HepG2 (cell line): ENCODE data around the gene SLC36A1. TPM values are rescaled to one million over a fixed set of nuclear protein-coding genes. Genes with fewer than 3 reads are reported as not detected.

Experiments
- FOSL1 ChIP-seq: sonication (generic); formaldehyde crosslinking; IDR thresholded peaks from 2 replicates; pipeline ENCODE4 v1.9.0; 2021; ENCODE audit warnings: missing genetic modification reagents, borderline replicate concordance
- NFE2L1 ChIP-seq: sonication (generic); formaldehyde crosslinking; IDR thresholded peaks from 2 replicates; pipeline ENCODE4 v1.4.0; 2020; ENCODE audit warnings: missing genetic modification reagents, mild to moderate bottlenecking, borderline replicate concordance
- SKI ChIP-seq: fragments of 450-650 bp; IDR thresholded peaks from one replicate; pipeline ENCODE4 v1.6.1; 2018; ENCODE audit warnings: mild to moderate bottlenecking; ENCODE audit not compliant: partially characterized antibody
- ZNF331 ChIP-seq: sonication (generic); formaldehyde crosslinking; IDR thresholded peaks from 2 replicates; pipeline ENCODE4 v1.4.0; 2020; ENCODE audit warnings: missing genetic modification reagents
- ZNF350 ChIP-seq: sonication (generic); formaldehyde crosslinking; IDR thresholded peaks from 2 replicates; pipeline ENCODE4 v1.4.0; 2020; ENCODE audit warnings: mild to moderate bottlenecking, low read depth, missing genetic modification reagents, borderline replicate concordance
- ZNF781 ChIP-seq: sonication (generic); formaldehyde crosslinking; IDR thresholded peaks from 2 replicates; pipeline ENCODE4 v1.5.1; 2020; ENCODE audit warnings: borderline replicate concordance, mild to moderate bottlenecking, missing genetic modification reagents; ENCODE audit errors: not compliant biosample characterization
- polyA plus RNA-seq, 8 experiments: library from polyadenylated mRNA; depleted of rRNA in 3 of 8; stranded (reverse) in 7 of 8; unstranded in 1 of 8; fragments of >200 nt; fragmentation: Illumina TruSeq in 4 of 8; extraction: Trizol in 4 of 8; gene quantifications; 2 replicates each; pipeline versions ENCODE4 v1.2.1 to v1.2.3, GENCODE V29; 2011 to 2016; ENCODE audit warnings: low read depth in 4 of 8, missing spikeins in 1 of 8, mixed read lengths in 1 of 8; ENCODE audit not compliant: insufficient read depth in 1 of 8
- total RNA-seq, 5 experiments: library from RNA; depleted of rRNA; stranded (reverse); fragments of >200 nt; fragmentation: Illumina TruSeq; extraction: Trizol; gene quantifications; 2 replicates each; pipeline ENCODE4 v1.2.3, GENCODE V29; 2016; ENCODE audit warnings: low read depth in 1 of 5
- TF ChIP-seq, protein P1 (sequence below): sonication (generic); formaldehyde crosslinking; IDR thresholded peaks from 2 replicates; pipeline ENCODE4 v1.5.0; 2020; ENCODE audit warnings: missing genetic modification reagents
- TF ChIP-seq, protein P2 (sequence below): sonication (generic); formaldehyde crosslinking; IDR thresholded peaks from 2 replicates; pipeline ENCODE4 v1.4.0; 2020; ENCODE audit warnings: missing genetic modification reagents, borderline replicate concordance
- TF ChIP-seq, protein P3 (sequence below): sonication (generic); formaldehyde crosslinking; IDR thresholded peaks from 2 replicates; pipeline ENCODE4 v1.4.0; 2020; ENCODE audit warnings: low read depth, missing genetic modification reagents

Gene SLC36A1
- total and polyA plus RNA-seq, 2 of the 13 experiments (the other 11 are each of a cell fraction or from before 2014, with no cell fraction given), result 8.0 to 8.9 TPM

DNA sequence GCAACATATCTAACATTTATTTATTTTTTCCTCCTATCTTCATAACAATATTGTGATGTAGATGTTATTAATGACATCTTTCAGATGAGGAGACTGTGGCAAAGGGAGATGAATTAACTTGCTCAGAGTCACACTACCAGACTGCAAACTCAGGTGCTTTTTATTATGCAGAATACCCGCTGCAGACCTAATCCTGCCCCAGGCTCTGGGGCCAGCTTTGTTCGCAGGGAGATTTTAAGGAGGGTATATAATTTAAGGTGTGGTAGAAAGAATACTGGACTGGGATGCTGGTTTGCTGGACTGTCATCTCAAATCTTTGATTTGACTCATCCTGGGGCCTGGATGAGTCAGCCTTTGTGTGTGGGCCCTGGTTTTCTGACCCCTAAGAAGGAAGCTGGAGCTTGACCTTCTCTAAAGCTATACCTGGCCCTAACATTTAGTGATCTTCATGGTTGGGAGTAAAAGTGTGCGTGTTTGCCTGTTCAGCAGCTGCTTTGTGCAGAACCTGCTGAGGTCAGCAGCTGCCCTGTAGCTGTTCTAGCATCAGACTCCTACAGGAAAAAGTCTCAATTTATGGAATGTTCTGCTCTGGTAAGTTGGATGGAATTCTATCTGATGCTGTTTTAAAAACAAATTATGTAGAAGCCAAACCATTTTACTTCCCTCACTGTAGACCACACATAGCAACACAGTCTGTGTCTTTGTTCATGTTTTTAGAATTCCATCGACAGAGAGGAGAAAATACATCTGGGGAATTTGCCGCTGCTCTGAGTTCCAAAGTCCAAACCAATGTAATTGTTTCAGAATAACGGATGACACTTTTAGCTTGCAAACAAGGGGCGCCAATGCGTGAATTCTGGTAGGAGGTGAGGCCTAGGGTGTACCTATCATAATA is 4.5 kb downstream of the SLC36A1 start (continued):
- no peak for TF ChIP-seq ZNF781
- TF ChIP-seq, protein P1, sequence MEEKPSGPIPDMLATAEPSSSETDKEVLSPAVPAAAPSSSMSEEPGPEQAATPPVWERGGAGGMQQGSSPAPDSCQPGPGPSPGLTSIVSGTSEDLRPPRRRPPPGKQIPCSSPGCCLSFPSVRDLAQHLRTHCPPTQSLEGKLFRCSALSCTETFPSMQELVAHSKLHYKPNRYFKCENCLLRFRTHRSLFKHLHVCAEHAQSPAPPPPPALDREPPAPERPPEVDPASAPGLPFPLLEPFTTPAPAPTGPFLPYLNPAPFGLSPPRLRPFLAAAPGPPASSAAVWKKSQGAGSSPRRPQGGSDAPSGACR, result no peak
- no peak for TF ChIP-seq ZNF350 (CRISPR knock-in tag)
- TF ChIP-seq FOSL1 (CRISPR knock-in tag), result 0 out of 2 replicates have a peak, but pooled peaks have one; percentile 9
- no peak for TF ChIP-seq SKI
- TF ChIP-seq NFE2L1, result no peak
- TF ChIP-seq, protein P2, sequence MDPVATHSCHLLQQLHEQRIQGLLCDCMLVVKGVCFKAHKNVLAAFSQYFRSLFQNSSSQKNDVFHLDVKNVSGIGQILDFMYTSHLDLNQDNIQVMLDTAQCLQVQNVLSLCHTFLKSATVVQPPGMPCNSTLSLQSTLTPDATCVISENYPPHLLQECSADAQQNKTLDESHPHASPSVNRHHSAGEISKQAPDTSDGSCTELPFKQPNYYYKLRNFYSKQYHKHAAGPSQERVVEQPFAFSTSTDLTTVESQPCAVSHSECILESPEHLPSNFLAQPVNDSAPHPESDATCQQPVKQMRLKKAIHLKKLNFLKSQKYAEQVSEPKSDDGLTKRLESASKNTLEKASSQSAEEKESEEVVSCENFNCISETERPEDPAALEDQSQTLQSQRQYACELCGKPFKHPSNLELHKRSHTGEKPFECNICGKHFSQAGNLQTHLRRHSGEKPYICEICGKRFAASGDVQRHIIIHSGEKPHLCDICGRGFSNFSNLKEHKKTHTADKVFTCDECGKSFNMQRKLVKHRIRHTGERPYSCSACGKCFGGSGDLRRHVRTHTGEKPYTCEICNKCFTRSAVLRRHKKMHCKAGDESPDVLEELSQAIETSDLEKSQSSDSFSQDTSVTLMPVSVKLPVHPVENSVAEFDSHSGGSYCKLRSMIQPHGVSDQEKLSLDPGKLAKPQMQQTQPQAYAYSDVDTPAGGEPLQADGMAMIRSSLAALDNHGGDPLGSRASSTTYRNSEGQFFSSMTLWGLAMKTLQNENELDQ (CRISPR knock-in tag), result no peak
- TF ChIP-seq, protein P3, sequence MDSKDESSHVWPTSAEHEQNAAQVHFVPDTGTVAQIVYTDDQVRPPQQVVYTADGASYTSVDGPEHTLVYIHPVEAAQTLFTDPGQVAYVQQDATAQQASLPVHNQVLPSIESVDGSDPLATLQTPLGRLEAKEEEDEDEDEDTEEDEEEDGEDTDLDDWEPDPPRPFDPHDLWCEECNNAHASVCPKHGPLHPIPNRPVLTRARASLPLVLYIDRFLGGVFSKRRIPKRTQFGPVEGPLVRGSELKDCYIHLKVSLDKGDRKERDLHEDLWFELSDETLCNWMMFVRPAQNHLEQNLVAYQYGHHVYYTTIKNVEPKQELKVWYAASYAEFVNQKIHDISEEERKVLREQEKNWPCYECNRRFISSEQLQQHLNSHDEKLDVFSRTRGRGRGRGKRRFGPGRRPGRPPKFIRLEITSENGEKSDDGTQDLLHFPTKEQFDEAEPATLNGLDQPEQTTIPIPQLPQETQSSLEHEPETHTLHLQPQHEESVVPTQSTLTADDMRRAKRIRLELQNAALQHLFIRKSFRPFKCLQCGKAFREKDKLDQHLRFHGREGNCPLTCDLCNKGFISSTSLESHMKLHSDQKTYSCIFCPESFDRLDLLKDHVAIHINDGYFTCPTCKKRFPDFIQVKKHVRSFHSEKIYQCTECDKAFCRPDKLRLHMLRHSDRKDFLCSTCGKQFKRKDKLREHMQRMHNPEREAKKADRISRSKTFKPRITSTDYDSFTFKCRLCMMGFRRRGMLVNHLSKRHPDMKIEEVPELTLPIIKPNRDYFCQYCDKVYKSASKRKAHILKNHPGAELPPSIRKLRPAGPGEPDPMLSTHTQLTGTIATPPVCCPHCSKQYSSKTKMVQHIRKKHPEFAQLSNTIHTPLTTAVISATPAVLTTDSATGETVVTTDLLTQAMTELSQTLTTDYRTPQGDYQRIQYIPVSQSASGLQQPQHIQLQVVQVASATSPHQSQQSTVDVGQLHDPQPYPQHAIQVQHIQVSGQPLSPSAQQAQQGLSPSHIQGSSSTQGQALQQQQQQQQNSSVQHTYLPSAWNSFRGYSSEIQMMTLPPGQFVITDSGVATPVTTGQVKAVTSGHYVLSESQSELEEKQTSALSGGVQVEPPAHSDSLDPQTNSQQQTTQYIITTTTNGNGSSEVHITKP (CRISPR knock-in tag), result no peak
- TF ChIP-seq ZNF331, result no peak
